ENCODE measurements around the gene ZKSCAN4.
A peak's percentile ranks its signal among the peaks of the same experiment; 100 is the strongest.

Gene ZKSCAN4

GRCh38 chr6:28252009-28252975 is at the start of gene ZKSCAN4:
Gene ZKSCAN4, minus strand, starts transcription at chr6:28252269. Its CDS starts 289 bp downstream, at chr6:28251980.
- DNase-seq, result peak; percentile 89 to 94

GRCh38 chr6:28296520-28297060 is 44.5 kb upstream of the ZKSCAN4 start:
- DNase-seq, result no peak

GRCh38 chr6:28295326-28295725 is 43.3 kb upstream of the ZKSCAN4 start:
- no peak for DNase-seq

GRCh38 chr6:28291573-28291972 is 39.5 kb upstream of the ZKSCAN4 start:
- DNase-seq, result no peak

- no peak for DNase-seq
These were observed 30.9 kb upstream of the ZKSCAN4 start for GRCh38 chr6:28282926-28283325.

- peak; percentile 63 to 92 for DNase-seq
These were observed 29.4 kb upstream of the ZKSCAN4 start, which contains the start of gene PGBD1 for GRCh38 chr6:28281288-28282064. Gene PGBD1, plus strand, starts transcription at chr6:28281572. Its CDS starts 2,242 bp downstream, at chr6:28283814.

GRCh38 chr6:28280595-28281287 is 28.7 kb upstream of the ZKSCAN4 start:
- DNase-seq, result no peak

- DNase-seq, result no peak
These were observed 25.7 kb upstream of the ZKSCAN4 start for GRCh38 chr6:28277746-28278145.

- DNase-seq, result no peak
These were observed 22.8 kb upstream of the ZKSCAN4 start for GRCh38 chr6:28274888-28275287.

- no peak for DNase-seq
These were observed 17.4 kb upstream of the ZKSCAN4 start for GRCh38 chr6:28269492-28269891.

- no peak for DNase-seq
These were observed 15.6 kb upstream of the ZKSCAN4 start for GRCh38 chr6:28267695-28268059.

- DNase-seq, result peak; percentile 83 to 90
These were observed 15.1 kb upstream of the ZKSCAN4 start, which contains the start of gene ZSCAN26 for GRCh38 chr6:28266962-28267694. Gene ZSCAN26, plus strand, starts transcription at chr6:28267143. Its CDS starts 4,777 bp downstream, at chr6:28271920.

GRCh38 chr6:28266563-28266961 is 14.5 kb upstream of the ZKSCAN4 start:
- no peak for DNase-seq

- DNase-seq, result no peak
These were observed 12.8 kb upstream of the ZKSCAN4 start for GRCh38 chr6:28264834-28265401.

- no peak for DNase-seq
These were observed 11.9 kb upstream of the ZKSCAN4 start for GRCh38 chr6:28263922-28264321.

- no peak for DNase-seq
These were observed 7.1 kb upstream of the ZKSCAN4 start, which contains the start of gene NKAPL for GRCh38 chr6:28258877-28259777. Gene NKAPL, plus strand, starts transcription at chr6:28259297. Its CDS starts 75 bp downstream, at chr6:28259372.

GRCh38 chr6:28257042-28257441 is 5.0 kb upstream of the ZKSCAN4 start:
- DNase-seq, result no peak

GRCh38 chr6:28254121-28254519 is 2.1 kb upstream of the ZKSCAN4 start:
- DNase-seq, result no peak

GRCh38 chr6:28251661-28252008 is 434 bp downstream of the ZKSCAN4 start:
- DNase-seq, result peak in 1 of 2 experiments; percentile 25

GRCh38 chr6:28250747-28251146 is 1.3 kb downstream of the ZKSCAN4 start:
- no peak for DNase-seq

All from NCI-H526 (cell line).